ENCODE data around the gene MAPK14. TPM values are rescaled to one million over a fixed set of nuclear protein-coding genes. Genes with fewer than 3 reads are reported as not detected.

Gene MAPK14
- total RNA-seq, 4 donors from 2014 or later, result 62.0 to 117 (median 86.2) TPM

- H3K36me3 ChIP-seq, result no peaks in the 10 kb centered on the region
- no peaks in the 10 kb centered on the region for H3K9me3 ChIP-seq
- peak; percentile 40 to 54 for DNase-seq
- H3K4me1 ChIP-seq, result peaks cover 0 to 15% of the 10 kb centered on the region in 2 donors
- intact Hi-C loops (cut with DNase I; ENCODE audit: low total_unique reads), result no loop called here
- H3K4me3 ChIP-seq, result no peak overlapping the region
- TF ChIP-seq POLR2A (IDR thresholded peaks at IDR 0.05), result no peak
- TF ChIP-seq, protein P1, sequence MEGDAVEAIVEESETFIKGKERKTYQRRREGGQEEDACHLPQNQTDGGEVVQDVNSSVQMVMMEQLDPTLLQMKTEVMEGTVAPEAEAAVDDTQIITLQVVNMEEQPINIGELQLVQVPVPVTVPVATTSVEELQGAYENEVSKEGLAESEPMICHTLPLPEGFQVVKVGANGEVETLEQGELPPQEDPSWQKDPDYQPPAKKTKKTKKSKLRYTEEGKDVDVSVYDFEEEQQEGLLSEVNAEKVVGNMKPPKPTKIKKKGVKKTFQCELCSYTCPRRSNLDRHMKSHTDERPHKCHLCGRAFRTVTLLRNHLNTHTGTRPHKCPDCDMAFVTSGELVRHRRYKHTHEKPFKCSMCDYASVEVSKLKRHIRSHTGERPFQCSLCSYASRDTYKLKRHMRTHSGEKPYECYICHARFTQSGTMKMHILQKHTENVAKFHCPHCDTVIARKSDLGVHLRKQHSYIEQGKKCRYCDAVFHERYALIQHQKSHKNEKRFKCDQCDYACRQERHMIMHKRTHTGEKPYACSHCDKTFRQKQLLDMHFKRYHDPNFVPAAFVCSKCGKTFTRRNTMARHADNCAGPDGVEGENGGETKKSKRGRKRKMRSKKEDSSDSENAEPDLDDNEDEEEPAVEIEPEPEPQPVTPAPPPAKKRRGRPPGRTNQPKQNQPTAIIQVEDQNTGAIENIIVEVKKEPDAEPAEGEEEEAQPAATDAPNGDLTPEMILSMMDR (IDR thresholded peaks at IDR 0.05), result no peak
- H3K27ac ChIP-seq, result no peak overlapping the region
- H3K27me3 ChIP-seq, result peaks cover 3 to 7% of the 10 kb centered on the region in 2 donors
Measured at GRCh38 chr6:36131511-36132245, 104.1 kb downstream of the MAPK14 start.

DNA sequence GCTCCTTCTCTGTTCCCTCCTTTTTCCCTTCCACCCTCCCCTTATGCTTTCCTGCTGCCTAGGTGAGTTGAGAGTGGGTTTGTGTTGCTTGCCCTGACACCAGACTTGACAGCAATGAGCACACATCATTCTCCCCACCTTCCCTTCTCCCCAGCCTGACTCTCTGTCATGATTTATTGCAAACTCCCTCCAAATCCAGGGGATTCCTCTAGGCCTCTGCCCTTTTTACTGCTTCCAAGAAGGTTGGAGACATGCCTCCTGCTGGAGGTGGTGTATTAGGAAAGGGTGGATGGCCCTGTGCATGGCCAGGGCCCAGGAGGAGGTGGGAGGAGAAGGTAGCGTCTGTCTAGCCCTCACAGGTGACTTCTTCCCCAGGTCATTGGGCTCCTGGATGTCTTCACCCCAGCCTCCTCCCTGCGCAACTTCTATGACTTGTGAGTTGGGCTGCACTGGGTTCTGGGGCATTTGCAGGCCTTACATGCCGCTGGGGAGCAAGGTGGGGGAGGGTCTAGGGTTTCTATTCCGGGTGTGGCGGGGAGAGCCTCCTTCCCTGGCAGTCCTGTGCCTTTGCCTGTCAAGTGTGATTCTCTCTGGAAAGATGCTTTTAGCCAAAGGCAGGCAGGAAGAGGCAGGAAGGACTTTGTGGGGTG, 104.8 kb downstream of the MAPK14 start:
- intact Hi-C loops (cut with DNase I; ENCODE audit: low total_unique reads), result no loop called here
- no peak for TF ChIP-seq POLR2A (IDR thresholded peaks at IDR 0.05)
- TF ChIP-seq, protein P1 (IDR thresholded peaks at IDR 0.05), result no peak
- H3K27ac ChIP-seq, result no peak overlapping the region
- no peak overlapping the region for H3K4me3 ChIP-seq
- H3K27me3 ChIP-seq, result peaks cover 3 to 7% of the 10 kb centered on the region in 2 donors
- H3K4me1 ChIP-seq, result peaks cover 0 to 15% of the 10 kb centered on the region in 2 donors
- no peak for DNase-seq
- no peaks in the 10 kb centered on the region for H3K36me3 ChIP-seq
- no peaks in the 10 kb centered on the region for H3K9me3 ChIP-seq

- H3K36me3 ChIP-seq, result no peaks in the 10 kb centered on the region
- peaks cover 0 to 15% of the 10 kb centered on the region in 2 donors for H3K4me1 ChIP-seq
- peaks cover 3 to 7% of the 10 kb centered on the region in 2 donors for H3K27me3 ChIP-seq
- intact Hi-C loops (cut with DNase I; ENCODE audit: low total_unique reads), result no loop called here
- DNase-seq, result no peak
- no peaks in the 10 kb centered on the region for H3K9me3 ChIP-seq
- H3K27ac ChIP-seq, result no peak overlapping the region
- H3K4me3 ChIP-seq, result no peak overlapping the region
- TF ChIP-seq POLR2A (IDR thresholded peaks at IDR 0.05), result no peak
- TF ChIP-seq, protein P1 (IDR thresholded peaks at IDR 0.05), result no peak
Measured at GRCh38 chr6:36133148-36133547, 105.5 kb downstream of the MAPK14 start.

- intact Hi-C loops (cut with DNase I; ENCODE audit: low total_unique reads), result no loop called here
- Histone ChIP-seq H3K9me3 (no peaks in the 10 kb centered on the region), H3K27ac (no peak overlapping the region), H3K36me3 (no peaks in the 10 kb centered on the region), H3K27me3 (peaks cover 3 to 7% of the 10 kb centered on the region in 2 donors), H3K4me1 (peaks cover 0 to 15% of the 10 kb centered on the region in 2 donors), H3K4me3 (no peak overlapping the region)
- DNase-seq, result no peak
- no peak for TF ChIP-seq POLR2A (IDR thresholded peaks at IDR 0.05)
- TF ChIP-seq, protein P1 (IDR thresholded peaks at IDR 0.05), result no peak
Measured at GRCh38 chr6:36133912-36134311, 106.3 kb downstream of the MAPK14 start.
